HepG2 (cell line): ENCODE results near the gene ZNF48. TPM values are rescaled to one million over a fixed set of nuclear protein-coding genes. Genes with fewer than 3 reads are reported as not detected.

Source experiments
- GPBP1L1 ChIP-seq: sonication (generic); formaldehyde crosslinking; IDR thresholded peaks from 2 replicates; pipeline ENCODE4 v1.5.0; 2020; ENCODE audit warnings: mild to moderate bottlenecking, missing genetic modification reagents
- MIXL1 ChIP-seq: IDR thresholded peaks from 2 replicates; pipeline ENCODE4 v1.6.1; 2016
- NCOA1 ChIP-seq: sonication (generic); formaldehyde crosslinking; IDR thresholded peaks from 2 replicates; pipeline ENCODE4 v1.9.0; 2021; ENCODE audit warnings: missing genetic modification reagents
- SMARCE1 ChIP-seq: fragments of 450-650 bp; IDR thresholded peaks from 2 replicates; pipeline ENCODE4 v1.6.1; 2017; ENCODE audit warnings: borderline replicate concordance
- ZNF280B ChIP-seq: sonication (generic); formaldehyde crosslinking; IDR thresholded peaks from 2 replicates; pipeline ENCODE4 v1.5.0; 2020; ENCODE audit warnings: missing genetic modification reagents, mild to moderate bottlenecking, borderline replicate concordance
- ZNF292 ChIP-seq: sonication (generic); formaldehyde crosslinking; IDR thresholded peaks from 2 replicates; pipeline ENCODE4 v1.8.1; 2022; ENCODE audit warnings: mild to moderate bottlenecking, low read depth, missing genetic modification reagents, borderline replicate concordance
- ZNF343 ChIP-seq: sonication (generic); formaldehyde crosslinking; IDR thresholded peaks from 2 replicates; pipeline ENCODE4 v1.4.0; 2020; ENCODE audit warnings: mild to moderate bottlenecking, missing genetic modification reagents
- ZNF468 ChIP-seq: sonication (generic); formaldehyde crosslinking; IDR thresholded peaks from 2 replicates; pipeline ENCODE4 v1.8.0; 2022; ENCODE audit warnings: mild to moderate bottlenecking, moderate library complexity, missing genetic modification reagents
- ZNF777 ChIP-seq: sonication (generic); formaldehyde crosslinking; IDR thresholded peaks from 2 replicates; pipeline ENCODE4 v1.4.0; 2020; ENCODE audit warnings: missing genetic modification reagents
- polyA plus RNA-seq, 8 experiments: library from polyadenylated mRNA; depleted of rRNA in 3 of 8; stranded (reverse) in 7 of 8; unstranded in 1 of 8; fragments of >200 nt; fragmentation: Illumina TruSeq in 4 of 8; extraction: Trizol in 4 of 8; gene quantifications; 2 replicates each; pipeline versions ENCODE4 v1.2.1 to v1.2.3, GENCODE V29; 2011 to 2016; ENCODE audit warnings: low read depth in 4 of 8, missing spikeins in 1 of 8, mixed read lengths in 1 of 8; ENCODE audit not compliant: insufficient read depth in 1 of 8
- total RNA-seq, 5 experiments: library from RNA; depleted of rRNA; stranded (reverse); fragments of >200 nt; fragmentation: Illumina TruSeq; extraction: Trizol; gene quantifications; 2 replicates each; pipeline ENCODE4 v1.2.3, GENCODE V29; 2016; ENCODE audit warnings: low read depth in 1 of 5
- TF ChIP-seq, protein P1 (sequence below): sonication (generic); formaldehyde crosslinking; IDR thresholded peaks from 2 replicates; pipeline ENCODE4 v1.4.0; 2020; ENCODE audit warnings: low read depth, missing genetic modification reagents
- TF ChIP-seq, protein P2 (sequence below): IDR thresholded peaks from 2 replicates; pipeline ENCODE4 v1.6.1; 2016; ENCODE audit warnings: missing compliant biosample characterization, missing genetic modification reagents, borderline replicate concordance
- TF ChIP-seq, protein P3 (sequence below): sonication (generic); formaldehyde crosslinking; IDR thresholded peaks from 2 replicates; pipeline ENCODE4 v1.9.0; 2021; ENCODE audit warnings: missing genetic modification reagents, mild to moderate bottlenecking, borderline replicate concordance
- TF ChIP-seq, protein P4 (sequence below): sonication (generic); formaldehyde crosslinking; IDR thresholded peaks from 2 replicates; pipeline ENCODE4 v1.8.1; 2022; ENCODE audit warnings: low read depth, mild to moderate bottlenecking, missing genetic modification reagents

The ZNF48 gene
- total and polyA plus RNA-seq, 2 of the 13 experiments (the other 11 are each of a cell fraction or from before 2014, with no cell fraction given) = 9.9 to 12.3 TPM

- no peak for TF ChIP-seq ZNF280B
- TF ChIP-seq SMARCE1 = no peak
- TF ChIP-seq ZNF292 (CRISPR knock-in tag) = no peak
- TF ChIP-seq ZNF777 (CRISPR knock-in tag) = no peak
- TF ChIP-seq, protein P1, sequence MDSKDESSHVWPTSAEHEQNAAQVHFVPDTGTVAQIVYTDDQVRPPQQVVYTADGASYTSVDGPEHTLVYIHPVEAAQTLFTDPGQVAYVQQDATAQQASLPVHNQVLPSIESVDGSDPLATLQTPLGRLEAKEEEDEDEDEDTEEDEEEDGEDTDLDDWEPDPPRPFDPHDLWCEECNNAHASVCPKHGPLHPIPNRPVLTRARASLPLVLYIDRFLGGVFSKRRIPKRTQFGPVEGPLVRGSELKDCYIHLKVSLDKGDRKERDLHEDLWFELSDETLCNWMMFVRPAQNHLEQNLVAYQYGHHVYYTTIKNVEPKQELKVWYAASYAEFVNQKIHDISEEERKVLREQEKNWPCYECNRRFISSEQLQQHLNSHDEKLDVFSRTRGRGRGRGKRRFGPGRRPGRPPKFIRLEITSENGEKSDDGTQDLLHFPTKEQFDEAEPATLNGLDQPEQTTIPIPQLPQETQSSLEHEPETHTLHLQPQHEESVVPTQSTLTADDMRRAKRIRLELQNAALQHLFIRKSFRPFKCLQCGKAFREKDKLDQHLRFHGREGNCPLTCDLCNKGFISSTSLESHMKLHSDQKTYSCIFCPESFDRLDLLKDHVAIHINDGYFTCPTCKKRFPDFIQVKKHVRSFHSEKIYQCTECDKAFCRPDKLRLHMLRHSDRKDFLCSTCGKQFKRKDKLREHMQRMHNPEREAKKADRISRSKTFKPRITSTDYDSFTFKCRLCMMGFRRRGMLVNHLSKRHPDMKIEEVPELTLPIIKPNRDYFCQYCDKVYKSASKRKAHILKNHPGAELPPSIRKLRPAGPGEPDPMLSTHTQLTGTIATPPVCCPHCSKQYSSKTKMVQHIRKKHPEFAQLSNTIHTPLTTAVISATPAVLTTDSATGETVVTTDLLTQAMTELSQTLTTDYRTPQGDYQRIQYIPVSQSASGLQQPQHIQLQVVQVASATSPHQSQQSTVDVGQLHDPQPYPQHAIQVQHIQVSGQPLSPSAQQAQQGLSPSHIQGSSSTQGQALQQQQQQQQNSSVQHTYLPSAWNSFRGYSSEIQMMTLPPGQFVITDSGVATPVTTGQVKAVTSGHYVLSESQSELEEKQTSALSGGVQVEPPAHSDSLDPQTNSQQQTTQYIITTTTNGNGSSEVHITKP (CRISPR knock-in tag) = no peak
- no peak for TF ChIP-seq MIXL1
- TF ChIP-seq, protein P2, sequence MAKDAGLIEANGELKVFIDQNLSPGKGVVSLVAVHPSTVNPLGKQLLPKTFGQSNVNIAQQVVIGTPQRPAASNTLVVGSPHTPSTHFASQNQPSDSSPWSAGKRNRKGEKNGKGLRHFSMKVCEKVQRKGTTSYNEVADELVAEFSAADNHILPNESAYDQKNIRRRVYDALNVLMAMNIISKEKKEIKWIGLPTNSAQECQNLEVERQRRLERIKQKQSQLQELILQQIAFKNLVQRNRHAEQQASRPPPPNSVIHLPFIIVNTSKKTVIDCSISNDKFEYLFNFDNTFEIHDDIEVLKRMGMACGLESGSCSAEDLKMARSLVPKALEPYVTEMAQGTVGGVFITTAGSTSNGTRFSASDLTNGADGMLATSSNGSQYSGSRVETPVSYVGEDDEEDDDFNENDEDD = no peak
- no peak for TF ChIP-seq GPBP1L1 (CRISPR knock-in tag)
- no peak for TF ChIP-seq ZNF468 (CRISPR knock-in tag)
- TF ChIP-seq, protein P3, sequence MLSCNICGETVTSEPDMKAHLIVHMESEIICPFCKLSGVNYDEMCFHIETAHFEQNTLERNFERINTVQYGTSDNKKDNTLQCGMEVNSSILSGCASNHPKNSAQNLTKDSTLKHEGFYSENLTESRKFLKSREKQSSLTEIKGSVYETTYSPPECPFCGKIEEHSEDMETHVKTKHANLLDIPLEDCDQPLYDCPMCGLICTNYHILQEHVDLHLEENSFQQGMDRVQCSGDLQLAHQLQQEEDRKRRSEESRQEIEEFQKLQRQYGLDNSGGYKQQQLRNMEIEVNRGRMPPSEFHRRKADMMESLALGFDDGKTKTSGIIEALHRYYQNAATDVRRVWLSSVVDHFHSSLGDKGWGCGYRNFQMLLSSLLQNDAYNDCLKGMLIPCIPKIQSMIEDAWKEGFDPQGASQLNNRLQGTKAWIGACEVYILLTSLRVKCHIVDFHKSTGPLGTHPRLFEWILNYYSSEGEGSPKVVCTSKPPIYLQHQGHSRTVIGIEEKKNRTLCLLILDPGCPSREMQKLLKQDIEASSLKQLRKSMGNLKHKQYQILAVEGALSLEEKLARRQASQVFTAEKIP (CRISPR knock-in tag) = no peak
- TF ChIP-seq ZNF343 = no peak
- TF ChIP-seq, protein P4, sequence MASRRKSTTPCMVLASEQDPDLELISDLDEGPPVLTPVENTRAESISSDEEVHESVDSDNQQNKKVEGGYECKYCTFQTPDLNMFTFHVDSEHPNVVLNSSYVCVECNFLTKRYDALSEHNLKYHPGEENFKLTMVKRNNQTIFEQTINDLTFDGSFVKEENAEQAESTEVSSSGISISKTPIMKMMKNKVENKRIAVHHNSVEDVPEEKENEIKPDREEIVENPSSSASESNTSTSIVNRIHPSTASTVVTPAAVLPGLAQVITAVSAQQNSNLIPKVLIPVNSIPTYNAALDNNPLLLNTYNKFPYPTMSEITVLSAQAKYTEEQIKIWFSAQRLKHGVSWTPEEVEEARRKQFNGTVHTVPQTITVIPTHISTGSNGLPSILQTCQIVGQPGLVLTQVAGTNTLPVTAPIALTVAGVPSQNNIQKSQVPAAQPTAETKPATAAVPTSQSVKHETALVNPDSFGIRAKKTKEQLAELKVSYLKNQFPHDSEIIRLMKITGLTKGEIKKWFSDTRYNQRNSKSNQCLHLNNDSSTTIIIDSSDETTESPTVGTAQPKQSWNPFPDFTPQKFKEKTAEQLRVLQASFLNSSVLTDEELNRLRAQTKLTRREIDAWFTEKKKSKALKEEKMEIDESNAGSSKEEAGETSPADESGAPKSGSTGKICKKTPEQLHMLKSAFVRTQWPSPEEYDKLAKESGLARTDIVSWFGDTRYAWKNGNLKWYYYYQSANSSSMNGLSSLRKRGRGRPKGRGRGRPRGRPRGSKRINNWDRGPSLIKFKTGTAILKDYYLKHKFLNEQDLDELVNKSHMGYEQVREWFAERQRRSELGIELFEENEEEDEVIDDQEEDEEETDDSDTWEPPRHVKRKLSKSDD (CRISPR knock-in tag) = no peak
- no peak for TF ChIP-seq NCOA1
Observed at GRCh38 chr16:30449116-30449435, 53.9 kb downstream of the ZNF48 start (continued).
